GM21367 (cell line): Measurements from ENCODE around the gene SULT1E1.

Source experiments
- ATAC-seq: cut with Tn5 transposase; IDR thresholded peaks from one replicate; pipeline ENCODE4 v1.9.1; 2021; ENCODE audit not compliant: unreplicated experiment

The SULT1E1 gene

DNA sequence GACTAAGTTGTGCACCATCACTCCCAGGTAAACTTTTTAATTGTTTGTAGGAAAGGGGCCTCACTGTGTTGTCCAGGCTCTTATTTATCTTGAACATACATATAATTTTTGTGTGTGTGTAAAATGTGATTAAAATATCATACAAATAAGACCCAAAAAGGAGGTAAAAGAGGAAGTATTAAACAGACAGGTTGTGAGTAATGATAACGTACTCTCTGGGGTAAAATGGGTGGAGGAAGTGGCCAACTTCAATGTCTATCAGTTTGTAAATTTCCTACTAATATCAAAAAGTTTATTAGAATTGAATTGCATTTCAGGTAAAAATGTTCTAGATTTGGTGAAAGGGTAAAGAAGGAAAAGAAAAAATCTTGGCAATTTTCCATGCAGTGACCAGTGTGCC is 48.8 kb downstream of the SULT1E1 start:
- no peak for ATAC-seq

DNA sequence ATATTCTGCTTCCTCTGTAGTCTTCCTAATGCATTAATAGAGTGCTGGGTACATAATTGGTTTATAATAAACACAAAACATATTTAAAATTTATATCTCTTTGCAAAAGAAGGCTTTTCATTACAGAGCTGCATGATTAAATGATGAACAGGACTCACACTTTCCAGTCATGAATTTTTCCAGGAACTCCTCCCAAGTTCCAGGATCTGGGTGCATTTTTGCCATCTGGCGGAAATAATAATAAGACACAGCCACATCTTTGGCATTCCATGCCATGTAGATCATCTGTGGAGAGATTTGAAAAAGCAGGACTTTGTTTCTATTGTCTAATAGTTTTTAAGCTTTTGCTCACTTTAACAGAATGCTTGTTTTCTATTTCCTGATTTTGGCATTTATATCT is 59.3 kb downstream of the SULT1E1 start:
- no peak for ATAC-seq

DNA sequence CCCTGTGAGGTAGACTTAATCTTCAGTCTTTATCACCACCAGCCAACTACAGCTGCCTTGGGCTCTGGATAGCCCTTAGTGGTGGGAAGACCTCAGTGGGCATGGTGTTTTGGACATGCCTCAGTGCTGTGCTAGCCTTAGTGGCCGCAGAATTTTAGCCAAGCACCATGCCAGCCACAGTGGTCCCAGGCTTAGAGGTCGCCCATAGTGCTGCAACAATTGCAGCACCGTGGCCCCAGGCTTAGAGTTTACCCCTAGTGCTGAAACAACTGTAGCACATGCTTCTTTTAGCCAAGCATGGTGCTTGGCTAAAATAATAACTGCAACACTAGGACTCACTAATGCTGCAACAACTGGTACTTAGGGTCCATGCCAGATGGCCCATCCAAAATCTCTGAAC is 60.6 kb downstream of the SULT1E1 start:
- no peak for ATAC-seq

DNA sequence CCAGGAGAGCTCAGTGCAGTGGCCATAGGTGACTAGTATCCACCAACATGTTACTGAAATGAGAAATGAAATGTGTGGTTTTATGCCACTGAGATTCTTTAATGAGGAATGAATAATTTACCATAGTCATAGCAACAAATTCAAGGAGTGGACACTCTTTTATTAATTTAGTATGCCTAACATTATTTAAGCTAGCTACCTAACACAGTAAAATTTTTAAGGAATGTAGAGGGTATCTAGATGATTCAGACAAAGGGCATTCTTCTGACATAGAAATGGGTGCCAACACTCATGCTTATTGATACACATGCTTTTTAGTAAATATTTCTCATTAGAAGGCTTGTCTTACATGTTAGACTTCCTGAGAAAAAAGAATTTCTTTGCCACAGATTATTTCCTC is 66.2 kb downstream of the SULT1E1 start:
- ATAC-seq = no peak
